ENCODE data around the gene PHF21B.

GRCh38 chr22:44913198-44913983, 96.4 kb downstream of the PHF21B start:
- TF ChIP-seq POLR2A (IDR thresholded peaks at IDR 0.05) (no peak), EP300 (IDR thresholded peaks at IDR 0.05) (no peak)

Measured in suprapubic skin (tissue), 2 donors.